Thyroid gland (tissue), 4 donors: ENCODE data around the gene P2RX7.

Experiments used
- POLR2A ChIP-seq, 2 donors: fragments of 450-650 bp; IDR thresholded peaks; one replicate each; pipeline ENCODE4 v1.6.1; 2017; ENCODE audit warnings: antibody characterized with exemption in 2 of 2, mild to moderate bottlenecking in 2 of 2, moderate library complexity in 1 of 2
- TF ChIP-seq, protein P1 (sequence below), 6 experiments: fragments of 200-600 bp in 3 of 6; fragments of 450-650 bp in 3 of 6; sonication (generic) in 3 of 6; IDR thresholded peaks; one replicate each; pipeline ENCODE4 v1.5.1; 2016 to 2019; ENCODE audit warnings: antibody characterized with exemption in 6 of 6, mild to moderate bottlenecking in 2 of 6, inconsistent platforms in 1 of 6, moderate library complexity in 1 of 6

- TF ChIP-seq, protein P1, sequence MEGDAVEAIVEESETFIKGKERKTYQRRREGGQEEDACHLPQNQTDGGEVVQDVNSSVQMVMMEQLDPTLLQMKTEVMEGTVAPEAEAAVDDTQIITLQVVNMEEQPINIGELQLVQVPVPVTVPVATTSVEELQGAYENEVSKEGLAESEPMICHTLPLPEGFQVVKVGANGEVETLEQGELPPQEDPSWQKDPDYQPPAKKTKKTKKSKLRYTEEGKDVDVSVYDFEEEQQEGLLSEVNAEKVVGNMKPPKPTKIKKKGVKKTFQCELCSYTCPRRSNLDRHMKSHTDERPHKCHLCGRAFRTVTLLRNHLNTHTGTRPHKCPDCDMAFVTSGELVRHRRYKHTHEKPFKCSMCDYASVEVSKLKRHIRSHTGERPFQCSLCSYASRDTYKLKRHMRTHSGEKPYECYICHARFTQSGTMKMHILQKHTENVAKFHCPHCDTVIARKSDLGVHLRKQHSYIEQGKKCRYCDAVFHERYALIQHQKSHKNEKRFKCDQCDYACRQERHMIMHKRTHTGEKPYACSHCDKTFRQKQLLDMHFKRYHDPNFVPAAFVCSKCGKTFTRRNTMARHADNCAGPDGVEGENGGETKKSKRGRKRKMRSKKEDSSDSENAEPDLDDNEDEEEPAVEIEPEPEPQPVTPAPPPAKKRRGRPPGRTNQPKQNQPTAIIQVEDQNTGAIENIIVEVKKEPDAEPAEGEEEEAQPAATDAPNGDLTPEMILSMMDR (IDR thresholded peaks at IDR 0.05), result no peak
- TF ChIP-seq POLR2A (IDR thresholded peaks at IDR 0.05), result no peak
These were observed 80.2 kb downstream of the P2RX7 start for GRCh38 chr12:121212875-121213274.
